Caco-2 (cell line): ENCODE data around the gene NOL4L. TPM values are rescaled to one million over a fixed set of nuclear protein-coding genes. Genes with fewer than 3 reads are reported as not detected.

Source experiments
- BruUV-seq: library from RNA; stranded (reverse); fragments of 400-500 nt; replicated peaks from 2 replicates; lab custom pipeline; 2021; lab: Mats Ljungman, UMichigan
- CTCF ChIA-PET: fragments of 300-600 bp; sonication (Branson Sonifier 250); formaldehyde crosslinking; loops from one replicate; lab custom pipeline; 2022; ENCODE audit warnings: antibody characterized with exemption; lab: Charles Lee
- POLR2A ChIA-PET: fragments of 300-600 bp; sonication (Branson Sonifier 250); formaldehyde crosslinking; loops from one replicate; lab custom pipeline; 2022; ENCODE audit warnings: antibody characterized with exemption; lab: Charles Lee
- DNase-seq, 2 experiments: peaks; one replicate each; pipeline versions ENCODE4 v3.0.0 to v3.0.0-alpha.2; 2020 to 2022
- H3K27me3 ChIP-seq: replicated peaks from 2 replicates; pipeline ENCODE4 v1.6.0; 2011; ENCODE audit warnings: low read length; ENCODE audit not compliant: control insufficient read depth, insufficient read depth
- H3K36me3 ChIP-seq: 2 replicates; pipeline ENCODE4 v1.5.1; 2011; ENCODE audit warnings: low read length; ENCODE audit not compliant: control insufficient read depth, insufficient read depth
- H3K4me1 ChIP-seq: fragments of 250-450 bp; sonication (Bioruptor Pico); 2 replicates; pipeline ENCODE4 v1.5.1; 2020; ENCODE audit warnings: mild to moderate bottlenecking
- H3K4me3 ChIP-seq: 2 replicates; pipeline ENCODE4 v1.5.1; 2011; ENCODE audit warnings: low read depth, mild to moderate bottlenecking, control low read depth, low read length
- H3K9me3 ChIP-seq: fragments of 250-450 bp; sonication (Bioruptor Pico); 2 replicates; pipeline ENCODE4 v1.5.1; 2020; ENCODE audit warnings: mild to moderate bottlenecking, moderate library complexity
- H3K27ac Mint-ChIP-seq: one replicate; pipeline ENCODE4 v1.8.0; 2022; ENCODE audit warnings: mixed read lengths; ENCODE audit not compliant: unreplicated experiment
- H3K27me3 Mint-ChIP-seq: one replicate; pipeline ENCODE4 v1.8.0; 2022; ENCODE audit warnings: mixed read lengths; ENCODE audit not compliant: insufficient read depth, unreplicated experiment
- H3K36me3 Mint-ChIP-seq: one replicate; pipeline ENCODE4 v1.8.0; 2022; ENCODE audit warnings: mild to moderate bottlenecking, mixed read lengths; ENCODE audit not compliant: insufficient read depth, unreplicated experiment
- H3K4me1 Mint-ChIP-seq: one replicate; pipeline ENCODE4 v1.8.0; 2022; ENCODE audit warnings: low read depth, mixed read lengths; ENCODE audit not compliant: unreplicated experiment
- H3K4me3 Mint-ChIP-seq: one replicate; pipeline ENCODE4 v1.8.0; 2022; ENCODE audit warnings: mild to moderate bottlenecking, moderate library complexity, mixed read lengths; ENCODE audit not compliant: unreplicated experiment
- H3K9me3 Mint-ChIP-seq: one replicate; pipeline ENCODE4 v1.8.0; 2022; ENCODE audit warnings: mixed read lengths; ENCODE audit not compliant: unreplicated experiment
- CTCF ChIP-seq, 2 experiments: fragments of 200-600 bp in 1 of 2; IDR thresholded peaks; 1 replicate in 1 of 2; 2 replicates in 1 of 2; pipeline versions ENCODE4 v1.5.1 to v1.8.0; 2011 to 2022; ENCODE audit warnings: antibody characterized with exemption in 1 of 2, control low read depth in 1 of 2, inconsistent platforms in 1 of 2, low read depth in 1 of 2, low read length in 1 of 2, mild to moderate bottlenecking in 1 of 2, moderate library complexity in 1 of 2; ENCODE audit not compliant: insufficient read depth in 1 of 2, severe bottlenecking in 1 of 2, unreplicated experiment in 1 of 2
- intact Hi-C: fragments of 100-400 bp; cut with micrococcal nuclease; formaldehyde crosslinking; loops from one replicate; pipeline ENCODE4 v1.10.0; 2022; ENCODE audit not compliant: unreplicated experiment
- total RNA-seq: library from RNA; stranded (reverse); gene quantifications from 2 replicates; pipeline ENCODE4 v1.2.3, GENCODE V29; 2022

Gene NOL4L
- total RNA-seq, 1 experiment from 2014 or later = 80.9 TPM

GRCh38 chr20:32536851-32537656 lies 48.1 kb downstream of the NOL4L start:
- Mint-ChIP-seq H3K9me3 (no peaks in the 10 kb centered on the region), H3K27ac (peak overlapping the region; percentile 36), H3K27me3 (no peaks in the 10 kb centered on the region), H3K4me3 (peak overlapping the region; percentile 80), H3K36me3 (no peaks in the 10 kb centered on the region), H3K4me1 (peaks cover 19% of the 10 kb centered on the region)
- no peaks in the 10 kb centered on the region for H3K36me3 ChIP-seq
- TF ChIP-seq CTCF (IDR thresholded peaks at IDR 0.05; ENCODE audit: insufficient read depth in 1 of 2, low read depth in 1 of 2, low read length in 1 of 2, severe bottlenecking in 1 of 2, unreplicated experiment in 1 of 2) = no peak
- CTCF ChIA-PET = interaction anchor here (0.6 to 1.3 kb wide), 4 partner anchors 13 to 241 kb away, joined by 3 to 6 read pairs (median 4); no protein-coding TSS in a partner anchor
- peaks cover 17% of the 10 kb centered on the region for H3K4me1 ChIP-seq
- POLR2A ChIA-PET = interaction anchor here (0.6 kb wide), 1 partner anchor 176 kb away, joined by 4 read pairs; no protein-coding TSS in a partner anchor
- no peaks in the 10 kb centered on the region for H3K27me3 ChIP-seq
- H3K4me3 ChIP-seq = peak overlapping the region; percentile 71
- no peaks in the 10 kb centered on the region for H3K9me3 ChIP-seq
- DNase-seq = peak; percentile 73 to 79
- no TSS peak for BruUV-seq
- intact Hi-C loops = loop anchor here (5.0 kb wide), 1 partner anchor 45 kb away; no protein-coding TSS in a partner anchor

- CTCF ChIA-PET = interaction anchor here (0.6 to 2.2 kb wide), 8 partner anchors 13 to 242 kb away, joined by 3 to 10 read pairs (median 4); no protein-coding TSS in a partner anchor
- H3K4me1 Mint-ChIP-seq = peaks cover 19% of the 10 kb centered on the region
Observed at GRCh38 chr20:32535953-32536823, 48.9 kb downstream of the NOL4L start.

More at GRCh38 chr20:32535953-32536823, 48.9 kb downstream of the NOL4L start:
- POLR2A ChIA-PET = interaction anchor here (0.6 kb wide), 2 partner anchors 175 to 228 kb away, joined by 3 to 4 read pairs; no protein-coding TSS in a partner anchor
- no TSS peak for BruUV-seq
- no peaks in the 10 kb centered on the region for H3K27me3 ChIP-seq
- Mint-ChIP-seq H3K9me3 (no peaks in the 10 kb centered on the region), H3K27me3 (no peaks in the 10 kb centered on the region), H3K4me3 (peak overlapping the region; percentile 80), H3K36me3 (no peaks in the 10 kb centered on the region), H3K27ac (no peak overlapping the region)
- peaks cover 17% of the 10 kb centered on the region for H3K4me1 ChIP-seq
- intact Hi-C loops = loop anchor here (5.0 kb wide), 1 partner anchor 46 kb away; no protein-coding TSS in a partner anchor
- DNase-seq = peak; percentile 87 to 88
- H3K36me3 ChIP-seq = no peaks in the 10 kb centered on the region
- H3K4me3 ChIP-seq = peak overlapping the region; percentile 71
- H3K9me3 ChIP-seq = no peaks in the 10 kb centered on the region
- no peak for TF ChIP-seq CTCF (IDR thresholded peaks at IDR 0.05; ENCODE audit: insufficient read depth in 1 of 2, low read depth in 1 of 2, low read length in 1 of 2, severe bottlenecking in 1 of 2, unreplicated experiment in 1 of 2)
